GM12864 (cell line): ENCODE data around the gene ARL4D.

Experiments used
- DNase-seq: peaks from one replicate; pipeline ENCODE4 v3.0.0-alpha.2; 2011; ENCODE audit warnings: low read depth
- H3K4me3 ChIP-seq: 2 replicates; pipeline ENCODE4 v1.5.1; 2011; ENCODE audit warnings: mild to moderate bottlenecking, low read depth, low read length, control low read depth
- TF ChIP-seq, protein P1 (sequence below): IDR thresholded peaks from 2 replicates; pipeline ENCODE4 v1.5.1; 2011; ENCODE audit warnings: low read depth, mild to moderate bottlenecking, moderate library complexity, low read length, control low read depth, inconsistent platforms; ENCODE audit errors: missing control alignments

ARL4D gene

DNA sequence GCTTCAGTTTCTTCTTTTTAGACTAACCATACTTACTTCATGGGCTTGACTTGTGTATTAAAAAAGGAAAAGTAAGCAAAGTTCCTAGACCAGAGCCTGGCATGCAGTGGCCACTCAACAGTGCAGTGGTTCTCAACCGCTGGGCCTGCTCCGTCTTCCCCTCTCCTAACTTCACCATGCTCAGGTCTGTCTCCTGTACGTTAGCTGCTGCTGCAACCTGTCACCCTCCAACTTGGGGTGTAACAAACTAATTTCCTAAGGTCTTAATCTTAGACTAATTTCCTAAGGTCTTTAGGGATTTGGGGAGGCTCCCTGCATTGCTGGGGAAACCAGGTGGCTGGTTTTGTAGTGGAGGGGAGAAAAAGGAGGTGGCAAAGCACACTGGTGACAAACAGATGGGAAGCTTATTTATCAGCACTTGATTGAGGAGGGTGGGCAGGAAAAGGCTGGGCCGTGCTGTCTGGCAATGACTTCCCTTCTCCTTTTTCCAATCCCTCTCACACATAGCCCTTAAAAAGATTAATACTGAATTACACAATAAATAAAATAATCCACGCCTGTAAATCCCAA is 2.2 kb upstream of the ARL4D start:
- no peak for DNase-seq
- no peak overlapping the region for H3K4me3 ChIP-seq
- TF ChIP-seq, protein P1, sequence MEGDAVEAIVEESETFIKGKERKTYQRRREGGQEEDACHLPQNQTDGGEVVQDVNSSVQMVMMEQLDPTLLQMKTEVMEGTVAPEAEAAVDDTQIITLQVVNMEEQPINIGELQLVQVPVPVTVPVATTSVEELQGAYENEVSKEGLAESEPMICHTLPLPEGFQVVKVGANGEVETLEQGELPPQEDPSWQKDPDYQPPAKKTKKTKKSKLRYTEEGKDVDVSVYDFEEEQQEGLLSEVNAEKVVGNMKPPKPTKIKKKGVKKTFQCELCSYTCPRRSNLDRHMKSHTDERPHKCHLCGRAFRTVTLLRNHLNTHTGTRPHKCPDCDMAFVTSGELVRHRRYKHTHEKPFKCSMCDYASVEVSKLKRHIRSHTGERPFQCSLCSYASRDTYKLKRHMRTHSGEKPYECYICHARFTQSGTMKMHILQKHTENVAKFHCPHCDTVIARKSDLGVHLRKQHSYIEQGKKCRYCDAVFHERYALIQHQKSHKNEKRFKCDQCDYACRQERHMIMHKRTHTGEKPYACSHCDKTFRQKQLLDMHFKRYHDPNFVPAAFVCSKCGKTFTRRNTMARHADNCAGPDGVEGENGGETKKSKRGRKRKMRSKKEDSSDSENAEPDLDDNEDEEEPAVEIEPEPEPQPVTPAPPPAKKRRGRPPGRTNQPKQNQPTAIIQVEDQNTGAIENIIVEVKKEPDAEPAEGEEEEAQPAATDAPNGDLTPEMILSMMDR, result no peak

- no peak overlapping the region for H3K4me3 ChIP-seq
- DNase-seq, result no peak
- TF ChIP-seq, protein P1, result no peak
Measured at GRCh38 chr17:43399839-43400328, 1.1 kb downstream of the ARL4D start.

GRCh38 chr17:43400943-43401717 is 2.3 kb downstream of the ARL4D start:
- TF ChIP-seq, protein P1, result no peak
- no peak for DNase-seq
- H3K4me3 ChIP-seq, result no peak overlapping the region

- TF ChIP-seq, protein P1, result no peak
- DNase-seq, result no peak
- H3K4me3 ChIP-seq, result no peak overlapping the region
Measured at GRCh38 chr17:43402078-43402477, 3.3 kb downstream of the ARL4D start.

- TF ChIP-seq, protein P1, result no peak
- DNase-seq, result no peak
- H3K4me3 ChIP-seq, result no peak overlapping the region
Measured at GRCh38 chr17:43402567-43402966, 3.8 kb downstream of the ARL4D start.

DNA sequence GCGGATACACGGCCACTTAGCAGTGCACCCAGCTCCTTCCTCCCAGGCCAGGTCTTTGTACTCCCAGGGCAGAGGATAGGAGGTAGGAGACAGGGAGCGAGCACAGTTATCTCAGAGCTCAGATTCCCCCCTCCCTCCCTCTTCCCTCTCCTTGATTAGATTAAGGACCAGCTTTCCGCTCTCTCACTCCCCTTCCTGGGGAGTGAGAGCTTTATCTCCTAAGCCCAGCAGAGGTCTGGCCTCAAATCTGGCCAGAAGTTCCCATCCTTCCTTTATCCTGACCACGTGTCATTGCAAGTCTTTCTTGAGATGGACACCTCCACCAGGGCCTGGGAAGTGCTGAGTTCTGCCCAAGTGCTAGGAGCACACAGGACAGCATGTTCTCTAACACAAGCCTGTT is 5.1 kb downstream of the ARL4D start:
- no peak for DNase-seq
- no peak overlapping the region for H3K4me3 ChIP-seq
- TF ChIP-seq, protein P1, result no peak
